B cell (primary cell): Measurements from ENCODE around the gene STARD3. TPM values are rescaled to one million over a fixed set of nuclear protein-coding genes. Genes with fewer than 3 reads are reported as not detected.

Experiments used
- ATAC-seq: fragments of 200-7000 bp; cut with Tn5 transposase; one replicate; pipeline ENCODE4 v1.10.0; 2021; ENCODE audit warnings: low read depth, mild to moderate bottlenecking, moderate number of reproducible peaks, moderate library complexity
- CTCF ChIA-PET: fragments of 350-600 bp; sonication (Branson Sonifier 250); formaldehyde crosslinking; loops from one replicate; lab custom pipeline; 2021; ENCODE audit warnings: antibody characterized with exemption, inconsistent platforms; lab: Charles Lee
- POLR2A ChIA-PET: fragments of 350-600 bp; sonication (Branson Sonifier 250); formaldehyde crosslinking; loops from one replicate; lab custom pipeline; 2021; ENCODE audit warnings: antibody characterized with exemption; lab: Charles Lee
- DNase-seq: peaks from one replicate; pipeline ENCODE4 v3.0.0; 2013
- H2AFZ ChIP-seq: 2 replicates; pipeline ENCODE4 v1.6.1; 2012; ENCODE audit warnings: mild to moderate bottlenecking, low read depth, low read length; ENCODE audit not compliant: insufficient read depth, poor library complexity, severe bottlenecking
- H3K27ac ChIP-seq, 2 donors: 1 replicate in 1 of 2; 2 replicates in 1 of 2; pipeline ENCODE4 v1.5.1; 2012 to 2013; ENCODE audit warnings: low read length in 2 of 2, mild to moderate bottlenecking in 2 of 2, moderate library complexity in 1 of 2
- H3K27me3 ChIP-seq, 4 experiments: fragments of 200-600 bp in 1 of 4; sonication (generic) in 1 of 4; replicated peaks in 1 of 4; 1 replicate in 2 of 4; 2 replicates in 2 of 4; pipeline versions ENCODE4 v1.6.1 to v1.7.0; 2013 to 2016; ENCODE audit warnings: low read length in 3 of 4, mild to moderate bottlenecking in 2 of 4, mixed read lengths in 1 of 4, moderate library complexity in 1 of 4; ENCODE audit not compliant: insufficient read depth in 4 of 4, control insufficient read depth in 3 of 4; ENCODE audit errors: control extremely low read depth in 1 of 4
- H3K36me3 ChIP-seq, 2 experiments: replicated peaks in 1 of 2; 1 replicate in 1 of 2; 2 replicates in 1 of 2; pipeline versions ENCODE4 v1.6.1 to v1.7.1; 2013; ENCODE audit warnings: low read length in 1 of 2; ENCODE audit not compliant: insufficient read depth in 2 of 2, control insufficient read depth in 1 of 2; ENCODE audit errors: control extremely low read depth in 1 of 2, extremely low read depth in 1 of 2
- H3K4me1 ChIP-seq, 2 donors: fragments of 200-600 bp in 1 of 2; sonication (generic) in 1 of 2; 1 replicate in 1 of 2; 2 replicates in 1 of 2; pipeline versions ENCODE4 v1.5.1 to v1.6.1; 2013 to 2017; ENCODE audit warnings: low read length in 2 of 2; ENCODE audit not compliant: control insufficient read depth in 2 of 2, insufficient read depth in 2 of 2
- H3K4me2 ChIP-seq: replicated peaks from 2 replicates; pipeline ENCODE3; 2012; ENCODE audit warnings: mild to moderate bottlenecking, low read depth, low read length; ENCODE audit not compliant: poor library complexity, severe bottlenecking
- H3K4me3 ChIP-seq, 5 experiments: fragments of 200-600 bp in 1 of 5; sonication (generic) in 1 of 5; 1 replicate in 3 of 5; 2 replicates in 2 of 5; pipeline versions ENCODE4 v1.5.1 to v1.7.0; 2011 to 2016; ENCODE audit warnings: low read length in 4 of 5, mild to moderate bottlenecking in 4 of 5, low read depth in 2 of 5, control low read depth in 1 of 5, moderate library complexity in 1 of 5; ENCODE audit not compliant: insufficient read depth in 1 of 5; ENCODE audit errors: control extremely low read depth in 1 of 5, extremely low read depth in 1 of 5
- H3K79me2 ChIP-seq: fragments of 200-600 bp; sonication (generic); one replicate; pipeline ENCODE4 v1.6.0; 2016; ENCODE audit warnings: low read length; ENCODE audit not compliant: control insufficient read depth, insufficient read depth
- H3K9ac ChIP-seq: fragments of 200-600 bp; sonication (generic); 2 replicates; pipeline ENCODE4 v1.6.1; 2017; ENCODE audit warnings: mild to moderate bottlenecking, low read length, moderate library complexity
- H3K9me3 ChIP-seq, 3 donors: one replicate each; pipeline versions ENCODE4 v1.6.1 to v1.7.1; 2013; ENCODE audit warnings: low read length in 2 of 3; ENCODE audit not compliant: control insufficient read depth in 2 of 3, insufficient read depth in 1 of 3; ENCODE audit errors: control extremely low read depth in 1 of 3
- H4K20me1 ChIP-seq: 2 replicates; pipeline ENCODE4 v1.6.0; 2012; ENCODE audit warnings: mild to moderate bottlenecking, low read length; ENCODE audit not compliant: insufficient read depth, control insufficient read depth, poor library complexity, severe bottlenecking
- H3K27ac Mint-ChIP-seq: one replicate; pipeline ENCODE4 v1.8.0; 2021; ENCODE audit warnings: mixed read lengths
- H3K27me3 Mint-ChIP-seq: one replicate; pipeline ENCODE4 v1.8.0; 2021; ENCODE audit warnings: mixed read lengths
- H3K4me1 Mint-ChIP-seq: one replicate; pipeline ENCODE4 v1.8.0; 2021; ENCODE audit warnings: mixed read lengths
- H3K4me3 Mint-ChIP-seq: one replicate; pipeline ENCODE4 v1.8.0; 2021; ENCODE audit warnings: mixed read lengths
- H3K9me3 Mint-ChIP-seq: one replicate; pipeline ENCODE4 v1.8.0; 2022; ENCODE audit warnings: mixed read lengths; ENCODE audit not compliant: insufficient read depth
- EZH2 ChIP-seq: IDR thresholded peaks from 2 replicates; pipeline ENCODE4 v1.6.1; 2012; ENCODE audit warnings: borderline replicate concordance, low read depth, mild to moderate bottlenecking, moderate library complexity, low read length; ENCODE audit not compliant: insufficient read depth, poor library complexity, severe bottlenecking
- WGBS: methylation state at CpG from one replicate; pipeline ENCODE4 v1.1.5; 2013; ENCODE audit warnings: missing lambda C conversion rate; ENCODE audit not compliant: insufficient coverage; 5-methylcytosine and 5-hydroxymethylcytosine counted together
- intact Hi-C: fragments of 100-400 bp; cut with micrococcal nuclease; formaldehyde crosslinking; loops from one replicate; pipeline ENCODE4 v1.10.0; 2022
- polyA plus RNA-seq: library from polyadenylated mRNA; depleted of rRNA; stranded (reverse); fragments of >200 nt; gene quantifications from 2 replicates; pipeline ENCODE4 v1.2.3, GENCODE V29; 2012
- total RNA-seq, 2 donors: library from RNA; stranded (reverse); fragments of 120-200 nt in 1 of 2; gene quantifications; 1 replicate in 1 of 2; 2 replicates in 1 of 2; pipeline versions ENCODE4 v1.2.3 to v1.2.4, GENCODE V29; 2013 to 2022
- TF ChIP-seq, protein P1 (sequence below): fragments of 200-600 bp; IDR thresholded peaks from one replicate; pipeline ENCODE4 v1.8.0; 2022; ENCODE audit warnings: antibody characterized with exemption, mild to moderate bottlenecking

STARD3 gene
- total and polyA plus RNA-seq, 2 donors (not counting 1 experiment from before 2014, with no cell fraction given): 93.1 to 231 TPM

DNA sequence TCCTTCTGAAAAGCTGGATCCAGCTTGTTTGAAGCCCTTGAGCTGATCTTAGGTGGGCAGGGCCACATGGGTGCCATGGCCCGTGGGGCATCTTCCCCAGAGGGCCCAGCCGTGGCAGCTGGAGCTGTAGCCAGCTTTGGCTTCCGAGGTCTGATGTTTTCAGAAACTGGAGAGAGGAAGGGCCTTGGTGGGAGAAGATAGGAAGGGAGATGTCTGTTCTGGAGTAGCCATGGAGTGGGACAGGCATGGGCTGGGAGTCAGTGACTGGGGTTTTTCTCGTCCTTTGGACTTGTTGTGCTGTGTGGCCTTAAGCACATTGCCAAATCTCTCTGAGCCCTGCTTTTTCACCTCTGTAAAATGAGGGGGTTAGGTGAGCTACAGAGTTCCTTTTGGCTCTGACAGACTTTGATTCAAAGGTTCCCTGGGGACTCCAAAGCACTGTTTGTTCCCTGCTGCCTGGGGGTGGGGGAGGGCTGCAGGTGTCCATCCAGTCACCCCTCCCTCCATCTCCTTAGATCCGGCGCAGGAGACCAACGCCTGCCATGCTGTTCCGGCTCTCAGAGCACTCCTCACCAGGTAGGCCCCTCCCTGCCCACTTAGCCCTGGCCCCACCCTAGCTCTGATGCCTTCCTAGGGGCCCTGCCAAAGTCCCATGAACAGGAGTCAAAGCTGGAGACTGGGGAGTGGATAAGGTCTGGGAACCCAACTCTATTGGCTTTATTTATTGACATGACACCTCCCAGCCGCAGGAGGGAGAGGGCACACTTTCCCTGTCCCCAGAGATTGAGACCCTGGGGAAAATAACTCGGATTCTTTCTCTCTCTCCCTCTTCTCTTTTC is 8.1 kb upstream of the STARD3 start:
- TF ChIP-seq EZH2: no peak
- TF ChIP-seq, protein P1, sequence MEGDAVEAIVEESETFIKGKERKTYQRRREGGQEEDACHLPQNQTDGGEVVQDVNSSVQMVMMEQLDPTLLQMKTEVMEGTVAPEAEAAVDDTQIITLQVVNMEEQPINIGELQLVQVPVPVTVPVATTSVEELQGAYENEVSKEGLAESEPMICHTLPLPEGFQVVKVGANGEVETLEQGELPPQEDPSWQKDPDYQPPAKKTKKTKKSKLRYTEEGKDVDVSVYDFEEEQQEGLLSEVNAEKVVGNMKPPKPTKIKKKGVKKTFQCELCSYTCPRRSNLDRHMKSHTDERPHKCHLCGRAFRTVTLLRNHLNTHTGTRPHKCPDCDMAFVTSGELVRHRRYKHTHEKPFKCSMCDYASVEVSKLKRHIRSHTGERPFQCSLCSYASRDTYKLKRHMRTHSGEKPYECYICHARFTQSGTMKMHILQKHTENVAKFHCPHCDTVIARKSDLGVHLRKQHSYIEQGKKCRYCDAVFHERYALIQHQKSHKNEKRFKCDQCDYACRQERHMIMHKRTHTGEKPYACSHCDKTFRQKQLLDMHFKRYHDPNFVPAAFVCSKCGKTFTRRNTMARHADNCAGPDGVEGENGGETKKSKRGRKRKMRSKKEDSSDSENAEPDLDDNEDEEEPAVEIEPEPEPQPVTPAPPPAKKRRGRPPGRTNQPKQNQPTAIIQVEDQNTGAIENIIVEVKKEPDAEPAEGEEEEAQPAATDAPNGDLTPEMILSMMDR: no peak
- 81% methylated on average over 3 of the region's 10 CpGs for WGBS

GRCh38 chr17:39629494-39629880 is 7.5 kb upstream of the STARD3 start:
- DNase-seq (no peak), ATAC-seq (no peak)
- peaks cover 0 to 62% (median 16%) of the 10 kb centered on the region in 4 experiments for H3K27me3 ChIP-seq
- ChIA-PET POLR2A (no interaction called here), CTCF (interaction anchor here (1.2 to 6.6 kb wide), 4 partner anchors 7 to 81 kb away, joined by 4 to 143 read pairs (median 9); no protein-coding TSS in a partner anchor)
- no peaks in the 10 kb centered on the region for H3K9me3 Mint-ChIP-seq
- no peaks in the 10 kb centered on the region for H4K20me1 ChIP-seq
- H3K27ac ChIP-seq: no peak overlapping the region
- H2AFZ ChIP-seq: no peak overlapping the region
- no peak overlapping the region for H3K4me3 Mint-ChIP-seq
- intact Hi-C loops: no loop called here
- H3K9me3 ChIP-seq: no peaks in the 10 kb centered on the region
- WGBS: no CpG with 5 or more reads among the region's 3 CpGs
- H3K79me2 ChIP-seq: peaks cover 8% of the 10 kb centered on the region
- peaks cover 13 to 19% of the 10 kb centered on the region in 2 donors for H3K4me1 ChIP-seq
- no peak overlapping the region for H3K27ac Mint-ChIP-seq
- H3K4me2 ChIP-seq: no peak overlapping the region
- H3K4me3 ChIP-seq: no peak overlapping the region
- peaks cover 26% of the 10 kb centered on the region for H3K4me1 Mint-ChIP-seq
- no peak overlapping the region for H3K9ac ChIP-seq
- TF ChIP-seq EZH2: no peak
- TF ChIP-seq, protein P1: no peak
- H3K36me3 ChIP-seq: no peaks in the 10 kb centered on the region
- H3K27me3 Mint-ChIP-seq: peaks cover 30% of the 10 kb centered on the region

More for the DNA sequence above, 8.1 kb upstream of the STARD3 start:
- no peak overlapping the region for H3K27ac Mint-ChIP-seq
- ATAC-seq: no peak
- Histone ChIP-seq H3K9me3 (no peaks in the 10 kb centered on the region), H3K4me3 (no peak overlapping the region), H4K20me1 (no peaks in the 10 kb centered on the region), H3K4me1 (peaks cover 14 to 15% of the 10 kb centered on the region in 2 donors), H3K36me3 (no peaks in the 10 kb centered on the region), H3K79me2 (peaks cover 4% of the 10 kb centered on the region), H3K4me2 (no peak overlapping the region), H3K27me3 (peaks cover 0 to 63% (median 17%) of the 10 kb centered on the region in 4 experiments), H3K9ac (no peak overlapping the region), H3K27ac (no peak overlapping the region), H2AFZ (no peak overlapping the region)
- no peaks in the 10 kb centered on the region for H3K9me3 Mint-ChIP-seq
- H3K4me3 Mint-ChIP-seq: no peak overlapping the region
- intact Hi-C loops: no loop called here
- CTCF ChIA-PET: interaction anchor here (0.7 to 6.6 kb wide), 7 partner anchors 7 to 101 kb away, joined by 3 to 143 read pairs (median 4); partner anchors contain the start of gene TCAP
- POLR2A ChIA-PET: interaction anchor here (1.8 kb wide), 1 partner anchor 59 kb away, joined by 4 read pairs; the partner anchor contains the start of gene PGAP3
- peaks cover 30% of the 10 kb centered on the region for H3K27me3 Mint-ChIP-seq
- H3K4me1 Mint-ChIP-seq: peaks cover 22% of the 10 kb centered on the region
- no peak for DNase-seq
